Liver (tissue), 9 donors: ENCODE data around the gene SMIM1. TPM values are rescaled to one million over a fixed set of nuclear protein-coding genes. Genes with fewer than 3 reads are reported as not detected.

Source experiments
- DNase-seq: peaks from one replicate; pipeline ENCODE4 v3.0.0-alpha.2; 2017; ENCODE audit warnings: low spot score
- H3K27ac ChIP-seq, 2 donors: one replicate each; pipeline ENCODE4 v1.7.0; 2013; ENCODE audit warnings: inconsistent platforms in 2 of 2, low read length in 2 of 2, control low read depth in 1 of 2, low read depth in 1 of 2, mild to moderate bottlenecking in 1 of 2
- H3K27me3 ChIP-seq, 4 donors: one replicate each; pipeline versions ENCODE4 v1.6.1 to v1.7.0; 2013; ENCODE audit warnings: low read length in 3 of 4, inconsistent platforms in 1 of 4, mild to moderate bottlenecking in 1 of 4, moderate library complexity in 1 of 4; ENCODE audit not compliant: control insufficient read depth in 4 of 4, insufficient read depth in 4 of 4
- H3K36me3 ChIP-seq, 4 donors: one replicate each; pipeline versions ENCODE4 v1.6.1 to v1.7.0; 2013; ENCODE audit warnings: low read length in 3 of 4, mild to moderate bottlenecking in 3 of 4, low read depth in 1 of 4, moderate library complexity in 1 of 4; ENCODE audit not compliant: control insufficient read depth in 4 of 4, insufficient read depth in 3 of 4
- H3K4me1 ChIP-seq, 4 donors: one replicate each; pipeline versions ENCODE4 v1.6.1 to v1.7.0; 2013; ENCODE audit warnings: low read length in 3 of 4, mild to moderate bottlenecking in 3 of 4, moderate library complexity in 1 of 4; ENCODE audit not compliant: control insufficient read depth in 4 of 4, insufficient read depth in 4 of 4
- H3K4me3 ChIP-seq, 3 donors: one replicate each; pipeline versions ENCODE4 v1.6.1 to v1.7.0; 2013; ENCODE audit warnings: low read length in 3 of 3, control low read depth in 1 of 3, low read depth in 1 of 3, mild to moderate bottlenecking in 1 of 3
- H3K9ac ChIP-seq, 2 donors: one replicate each; pipeline ENCODE4 v1.7.0; 2013; ENCODE audit warnings: low read length in 2 of 2, mild to moderate bottlenecking in 2 of 2, moderate library complexity in 2 of 2, control low read depth in 1 of 2, low read depth in 1 of 2
- H3K9me3 ChIP-seq, 4 donors: one replicate each; pipeline versions ENCODE4 v1.6.1 to v1.7.0; 2013; ENCODE audit warnings: low read length in 3 of 4; ENCODE audit not compliant: control insufficient read depth in 4 of 4
- ATF3 ChIP-seq: IDR thresholded peaks from 2 replicates; pipeline ENCODE4 v1.6.1; 2016; ENCODE audit warnings: antibody characterized with exemption
- CTCF ChIP-seq: fragments of 150-350 bp; IDR thresholded peaks from 2 replicates; pipeline ENCODE4 v1.5.1; 2017; ENCODE audit warnings: improper control_type of control experiment, low read depth, low read length; ENCODE audit not compliant: missing input control
- GABPA ChIP-seq, 2 donors: IDR thresholded peaks in 1 of 2; conservative IDR thresholded peaks in 1 of 2; 2 replicates each; pipeline ENCODE4 v1.6.1; 2016; ENCODE audit warnings: antibody characterized with exemption in 2 of 2, mild to moderate bottlenecking in 1 of 2, moderate library complexity in 1 of 2
- JUND ChIP-seq, 2 donors: IDR thresholded peaks; 2 replicates each; pipeline ENCODE4 v1.6.1; 2016; ENCODE audit warnings: antibody characterized with exemption in 2 of 2
- MAX ChIP-seq: IDR thresholded peaks from 2 replicates; pipeline ENCODE4 v1.6.1; 2016; ENCODE audit warnings: antibody characterized with exemption
- NR2F2 ChIP-seq: IDR thresholded peaks from 2 replicates; pipeline ENCODE4 v1.6.1; 2016; ENCODE audit warnings: antibody characterized with exemption
- RAD21 ChIP-seq, 2 donors: IDR thresholded peaks; 2 replicates each; pipeline ENCODE4 v1.6.1; 2016; ENCODE audit warnings: antibody characterized with exemption in 2 of 2, mild to moderate bottlenecking in 2 of 2
- REST ChIP-seq: IDR thresholded peaks from 2 replicates; pipeline ENCODE4 v1.6.1; 2016; ENCODE audit warnings: antibody characterized with exemption, mild to moderate bottlenecking
- RXRA ChIP-seq, 2 donors: IDR thresholded peaks; 2 replicates each; pipeline ENCODE4 v1.6.1; 2017 to 2018; ENCODE audit warnings: antibody characterized with exemption in 2 of 2, mild to moderate bottlenecking in 1 of 2
- SP1 ChIP-seq: IDR thresholded peaks from 2 replicates; pipeline ENCODE4 v1.6.1; 2018; ENCODE audit warnings: antibody characterized with exemption, mild to moderate bottlenecking
- TAF1 ChIP-seq: conservative IDR thresholded peaks from 2 replicates; pipeline ENCODE4 v1.6.1; 2016; ENCODE audit warnings: antibody characterized with exemption, mild to moderate bottlenecking
- YY1 ChIP-seq: IDR thresholded peaks from 2 replicates; pipeline ENCODE4 v1.6.1; 2016; ENCODE audit warnings: antibody characterized with exemption, mild to moderate bottlenecking
- ZBTB33 ChIP-seq: IDR thresholded peaks from 2 replicates; pipeline ENCODE4 v1.6.1; 2016; ENCODE audit warnings: antibody characterized with exemption
- WGBS: extraction: QIAGEN DNeasy Blood & Tissue Kit; methylation state at CpG from one replicate; pipeline ENCODE4 v1.1.7; 2013; 5-methylcytosine and 5-hydroxymethylcytosine counted together
- polyA plus RNA-seq, 2 donors: library from polyadenylated mRNA; stranded (reverse) in 1 of 2; unstranded in 1 of 2; fragments of 200-250 nt in 1 of 2; fragments of >200 nt in 1 of 2; fragmentation: Nextera tagmentation in 1 of 2; extraction: Ambion mirVana in 1 of 2; gene quantifications; one replicate each; pipeline versions ENCODE4 v1.2.1 to v1.2.3, GENCODE V29; 2013 to 2015
- total RNA-seq, 2 donors: library from RNA; depleted of rRNA; stranded (reverse); fragments of >200 nt; gene quantifications; one replicate each; pipeline ENCODE4 v1.2.3, GENCODE V29; 2014
- donor health status: healthy.
- donor health status: healthy.
- donor health status: healthy.
- donor health status: healthy.
- donor health status: healthy.

The SMIM1 gene
- total and polyA plus RNA-seq, 4 donors: 1.8 to 82.9 (median 10.3) TPM

GRCh38 chr1:3761296-3762010 lies 11.1 kb upstream of the SMIM1 start:
- TF ChIP-seq CTCF (no peak), ATF3 (no peak), NR2F2 (no peak), GABPA (IDR thresholded peaks at IDR 0.05 in 1 of 2, conservative IDR thresholded peaks at IDR 0.05 in 1 of 2) (no peak), SP1 (no peak), RAD21 (IDR thresholded peaks at IDR 0.05) (no peak), TAF1 (no peak), ZBTB33 (no peak), REST (no peak), JUND (IDR thresholded peaks at IDR 0.05) (no peak), MAX (no peak)
- Histone ChIP-seq H3K27me3 (no peaks in the 10 kb centered on the region), H3K27ac (no peak overlapping the region), H3K4me1 (no peaks in the 10 kb centered on the region), H3K9me3 (no peaks in the 10 kb centered on the region), H3K9ac (no peak overlapping the region), H3K4me3 (no peak overlapping the region), H3K36me3 (no peaks in the 10 kb centered on the region)
- DNase-seq: no peak
- WGBS: 86% methylated on average over 17 of the region's 17 CpGs

GRCh38 chr1:3762151-3762872 lies 10.2 kb upstream of the SMIM1 start:
- Histone ChIP-seq H3K9ac (no peak overlapping the region), H3K4me3 (no peak overlapping the region), H3K4me1 (no peaks in the 10 kb centered on the region), H3K36me3 (no peaks in the 10 kb centered on the region), H3K27ac (no peak overlapping the region), H3K9me3 (no peaks in the 10 kb centered on the region), H3K27me3 (no peaks in the 10 kb centered on the region)
- DNase-seq: no peak
- no peak for TF ChIP-seq RAD21 (IDR thresholded peaks at IDR 0.05)
- TF ChIP-seq MAX: no peak
- TF ChIP-seq YY1: no peak
- no peak for TF ChIP-seq GABPA (IDR thresholded peaks at IDR 0.05 in 1 of 2, conservative IDR thresholded peaks at IDR 0.05 in 1 of 2)
- no peak for TF ChIP-seq RXRA (IDR thresholded peaks at IDR 0.05)
- TF ChIP-seq SP1: no peak
- TF ChIP-seq REST: no peak
- WGBS: 79% methylated on average over 15 of the region's 15 CpGs
